GM18868 (cell line): Measurements from ENCODE around the gene CASR.

Source experiments
- ATAC-seq: cut with Tn5 transposase; IDR thresholded peaks from one replicate; pipeline ENCODE4 v1.9.1; 2021; ENCODE audit warnings: mild to moderate bottlenecking, moderate library complexity; ENCODE audit not compliant: unreplicated experiment

The CASR gene

DNA sequence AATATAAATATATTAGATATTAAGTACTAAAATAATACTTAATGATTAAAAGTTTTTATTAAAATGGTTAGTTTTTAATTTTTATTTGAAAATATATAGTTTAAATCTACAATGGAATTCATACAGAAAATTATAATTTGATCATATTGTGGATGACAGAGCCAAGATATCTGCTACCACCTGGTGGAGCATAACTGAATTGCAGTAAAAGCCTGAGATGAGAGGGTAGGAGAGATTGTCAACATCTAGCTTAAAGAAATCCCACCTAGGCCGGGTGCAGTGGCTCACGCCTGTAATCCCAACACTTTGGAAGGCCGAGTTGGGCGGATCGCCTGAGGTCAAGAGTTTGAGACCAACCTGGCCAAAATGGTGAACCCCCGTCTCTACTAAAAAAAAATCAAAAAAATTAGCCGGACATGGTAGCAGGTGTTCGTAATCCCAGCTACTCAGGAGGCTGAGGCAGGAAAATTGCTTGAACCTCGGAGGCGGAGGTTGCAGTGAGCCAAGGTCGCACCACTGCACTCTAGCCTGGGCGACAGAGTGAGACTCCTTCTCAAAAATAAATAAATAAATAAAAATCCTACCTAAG is 116.5 kb downstream of the CASR start:
- no peak for ATAC-seq

DNA sequence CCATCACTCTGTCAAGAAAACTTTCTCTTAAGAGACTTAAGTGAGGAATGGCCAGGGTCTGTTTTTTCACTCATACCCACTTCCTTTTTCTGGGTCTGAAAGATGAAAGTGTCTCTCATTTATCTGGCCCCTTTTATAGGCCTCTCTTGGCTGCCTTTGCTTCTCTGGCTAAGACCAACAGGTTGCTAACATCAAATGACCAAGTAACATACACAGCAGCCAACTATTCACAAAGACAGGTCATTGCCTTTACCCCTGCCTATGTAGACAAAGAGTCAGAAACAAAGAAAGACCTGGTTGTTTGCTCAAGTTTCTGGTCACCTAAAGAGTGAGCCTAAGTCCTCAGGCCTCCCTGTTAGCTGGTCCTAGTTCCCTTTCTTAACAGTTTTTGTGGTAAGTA is 117.6 kb downstream of the CASR start:
- peak; percentile 62 for ATAC-seq

DNA sequence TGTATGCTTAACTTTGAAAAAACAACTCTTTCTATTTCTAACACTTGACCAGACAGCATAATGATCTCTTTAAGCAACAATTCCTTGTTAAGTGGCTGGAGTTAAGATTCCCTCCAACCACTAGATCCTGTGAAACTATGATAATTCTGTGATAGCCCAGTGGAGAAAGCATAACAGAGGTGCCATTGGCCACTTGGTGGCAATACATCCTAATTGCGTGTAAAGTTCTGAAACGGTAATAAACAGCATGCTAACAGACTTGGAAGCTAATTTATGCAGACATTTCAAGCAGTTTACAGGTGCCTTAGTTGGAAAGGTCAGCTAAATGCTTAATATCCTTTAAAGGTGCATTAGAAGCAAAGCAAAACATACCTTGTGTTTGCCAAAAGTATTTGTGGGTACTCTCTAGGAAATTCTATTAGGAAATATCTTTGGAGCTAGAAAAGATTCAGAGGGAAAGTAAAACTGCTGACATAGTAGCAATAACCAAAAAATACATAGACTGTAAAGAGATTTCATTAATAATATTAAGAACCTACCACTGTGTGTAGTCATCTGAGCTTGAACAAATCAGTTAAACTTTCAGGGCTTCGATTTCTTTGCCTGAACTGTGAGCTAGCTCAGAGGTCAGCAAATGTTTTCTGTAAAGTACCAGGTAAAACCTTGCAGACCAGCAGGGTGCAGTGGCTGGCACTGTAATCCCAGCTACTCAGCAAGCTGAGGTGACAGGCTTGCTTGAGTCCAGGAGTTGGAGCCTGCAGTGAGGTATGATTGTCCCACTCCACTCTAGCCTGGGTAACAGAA is 122.6 kb downstream of the CASR start:
- ATAC-seq = peak; percentile 69

DNA sequence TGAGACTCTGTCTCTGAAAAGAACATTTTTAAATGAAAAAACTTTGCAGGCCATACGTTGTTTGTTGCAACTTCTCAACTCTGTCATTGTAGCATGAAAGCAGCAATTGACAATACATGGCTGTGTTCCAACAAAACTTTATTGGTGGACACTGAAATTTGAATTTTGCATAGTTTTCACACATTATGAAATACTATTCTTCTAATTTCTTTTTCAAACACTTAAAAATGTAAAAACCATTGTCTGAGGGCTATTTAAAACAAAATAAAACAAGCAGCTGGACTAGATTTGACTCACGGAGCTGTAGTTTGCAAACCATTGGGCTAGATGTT is 123.1 kb downstream of the CASR start:
- ATAC-seq = no peak

DNA sequence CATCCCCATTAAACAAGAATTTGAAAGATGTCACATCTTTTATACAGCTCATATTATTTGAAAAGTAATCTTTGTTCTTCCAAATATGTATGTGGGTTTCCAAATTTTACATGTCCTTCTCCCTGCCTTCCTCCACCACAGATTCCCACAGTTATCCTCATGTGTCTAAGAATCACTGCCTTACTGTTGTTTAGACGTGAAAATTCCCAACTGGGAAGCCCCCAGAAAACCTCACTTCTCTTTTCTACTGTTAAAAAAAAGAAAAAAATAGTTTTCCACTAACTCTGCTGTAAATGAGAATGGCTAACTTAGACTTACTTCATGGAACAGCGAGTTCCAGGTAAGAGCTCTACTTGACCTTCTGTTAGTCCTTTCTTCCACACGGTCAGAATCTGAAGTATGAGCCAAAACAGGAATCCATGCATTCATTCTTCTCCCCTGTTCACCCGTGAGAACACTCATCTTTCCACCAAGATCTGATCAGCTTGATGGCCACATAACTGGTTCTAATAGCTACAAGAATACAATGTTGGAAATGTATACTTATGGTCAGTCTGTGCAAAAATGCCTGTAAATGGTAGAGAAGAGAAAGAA is 123.7 kb downstream of the CASR start:
- no peak for ATAC-seq

DNA sequence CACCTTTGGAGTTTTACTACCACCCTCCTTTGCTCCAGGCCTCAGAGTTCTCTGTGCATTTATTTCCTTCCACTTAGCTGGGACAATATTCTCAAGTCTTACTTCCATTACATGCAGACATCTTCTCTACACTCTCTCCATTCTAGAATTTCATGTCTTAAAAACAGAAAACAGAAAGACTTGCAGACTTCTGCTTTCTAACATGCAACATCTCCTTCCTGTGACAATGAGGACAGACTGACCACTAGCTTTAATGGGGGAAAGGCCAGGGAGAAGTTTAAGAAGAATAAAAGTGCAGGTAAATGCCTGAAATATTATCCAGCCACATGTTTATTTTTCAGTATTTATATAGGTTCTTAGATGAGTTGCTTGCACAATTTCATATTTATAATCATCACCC is 124.5 kb downstream of the CASR start:
- ATAC-seq = no peak

DNA sequence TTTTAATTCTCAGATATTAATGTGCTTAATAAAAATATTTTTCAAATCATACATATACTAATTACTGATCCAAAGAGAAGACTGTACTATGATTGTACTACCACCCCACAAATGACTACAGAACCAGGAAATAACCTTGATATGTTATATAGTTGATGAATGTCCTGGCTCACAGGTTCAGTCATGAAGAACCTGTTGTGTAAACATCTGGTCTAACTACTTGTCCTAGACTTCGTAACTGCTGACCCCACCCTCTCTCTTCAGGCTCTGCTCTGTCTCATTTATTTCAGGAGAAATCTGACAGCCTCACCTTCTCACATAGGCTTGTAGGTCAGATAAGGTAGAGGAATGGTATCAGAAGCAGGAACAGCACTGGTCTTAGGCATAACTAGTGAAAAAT is 126.9 kb downstream of the CASR start:
- ATAC-seq = no peak

DNA sequence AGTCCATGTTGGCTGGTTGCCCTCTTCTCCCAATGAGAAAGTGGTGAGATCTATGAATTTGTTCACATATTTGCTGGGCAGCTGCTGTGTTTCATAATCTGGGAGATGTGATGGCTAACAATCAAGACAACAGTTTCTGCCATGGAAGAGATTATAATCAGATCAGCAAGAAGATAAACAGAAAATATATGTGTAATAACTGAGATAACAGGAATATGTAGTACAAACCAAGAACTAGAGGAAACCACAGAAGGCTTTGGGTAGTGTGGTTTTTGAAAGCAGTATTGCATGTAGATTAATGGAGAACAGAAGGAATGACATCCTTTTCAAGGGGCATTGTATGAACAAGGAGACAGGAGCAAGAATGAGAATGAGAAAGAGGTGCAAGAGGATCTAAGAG is 129.4 kb downstream of the CASR start:
- no peak for ATAC-seq

DNA sequence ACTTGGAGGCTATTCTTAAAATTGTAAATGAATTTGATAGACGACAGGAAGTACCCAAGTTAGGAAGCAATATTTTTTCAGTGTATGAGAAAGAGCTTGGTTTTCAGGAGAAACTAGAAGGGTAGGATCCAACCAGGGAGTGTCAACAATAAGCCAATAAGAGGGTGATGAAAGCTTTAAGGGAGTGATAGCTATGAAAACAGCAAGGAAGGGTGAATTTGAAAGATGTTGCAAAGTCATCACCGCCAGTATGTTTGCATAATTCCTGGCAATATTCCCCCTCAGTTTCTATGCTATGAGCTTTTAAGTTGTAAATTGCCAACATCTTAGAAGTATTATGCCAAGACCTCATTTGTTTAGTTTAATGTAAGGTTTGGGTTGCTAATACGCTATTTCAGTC is 129.8 kb downstream of the CASR start:
- no peak for ATAC-seq

DNA sequence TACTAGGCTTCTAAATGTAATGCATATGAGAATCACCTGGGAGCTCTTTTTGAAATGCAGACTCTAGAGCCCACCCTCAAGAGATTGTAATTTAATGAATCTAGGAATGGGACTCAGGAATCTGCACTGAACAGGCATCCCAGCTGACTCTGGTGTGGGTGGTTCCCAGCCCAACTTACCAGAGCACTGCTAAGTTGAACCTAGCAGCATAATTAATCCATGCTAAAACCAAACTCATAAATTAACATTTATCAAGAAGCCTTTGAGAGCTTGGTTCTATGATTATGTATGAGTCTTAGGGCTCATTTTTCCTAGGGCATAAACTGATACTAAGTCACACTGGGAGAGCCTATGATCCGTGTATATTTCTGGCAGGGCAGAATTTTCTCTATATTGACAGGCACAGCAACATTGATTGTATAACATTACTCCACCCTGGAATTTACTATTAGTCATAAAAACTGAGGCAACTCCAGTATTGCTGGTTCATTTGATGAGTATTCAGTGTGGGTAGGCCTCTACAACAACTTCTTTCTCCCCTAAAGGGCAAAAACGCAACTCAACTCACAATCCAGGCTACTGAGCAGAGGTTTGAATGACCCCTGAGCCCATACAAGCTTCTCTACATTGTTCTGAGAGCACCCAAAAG is 130.9 kb downstream of the CASR start:
- ATAC-seq = no peak

DNA sequence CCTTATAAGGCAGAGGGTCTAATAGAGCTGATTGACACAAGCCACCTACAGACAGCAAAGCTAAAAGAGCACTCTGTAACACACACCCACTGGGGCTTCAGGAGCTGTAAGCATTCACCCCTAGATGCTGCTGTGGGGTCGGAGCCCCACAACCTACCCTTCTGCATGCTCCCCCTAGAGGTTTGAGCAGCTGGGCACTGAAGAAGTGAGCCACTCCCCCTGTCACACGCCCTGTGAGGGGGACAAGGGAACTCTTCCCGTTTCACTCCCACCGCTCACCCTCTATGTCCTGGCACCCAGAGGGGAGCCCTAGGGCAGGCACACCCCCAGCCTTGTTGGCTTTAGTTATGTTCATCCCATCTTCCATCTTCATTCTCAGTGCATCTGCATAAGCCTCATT is 132.2 kb downstream of the CASR start:
- no peak for ATAC-seq

DNA sequence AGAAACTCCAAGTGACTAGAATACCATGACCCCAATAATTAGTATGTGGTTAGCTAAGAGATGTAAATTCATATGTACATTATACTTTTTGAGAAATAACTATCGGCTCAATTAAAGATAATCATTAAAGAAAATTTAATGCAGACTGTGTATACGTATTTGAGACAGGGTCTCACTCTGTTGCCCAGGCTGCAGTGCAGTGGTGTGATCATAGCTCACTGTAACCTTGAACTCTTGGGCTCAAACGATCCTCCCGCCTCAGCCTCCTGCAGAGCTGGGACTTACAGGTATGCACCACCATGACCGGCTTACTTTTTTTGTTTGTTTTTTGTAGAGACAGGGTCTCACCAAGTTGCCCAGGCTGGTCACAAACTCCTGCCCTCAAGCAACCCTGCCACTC is 132.9 kb downstream of the CASR start:
- ATAC-seq = no peak

DNA sequence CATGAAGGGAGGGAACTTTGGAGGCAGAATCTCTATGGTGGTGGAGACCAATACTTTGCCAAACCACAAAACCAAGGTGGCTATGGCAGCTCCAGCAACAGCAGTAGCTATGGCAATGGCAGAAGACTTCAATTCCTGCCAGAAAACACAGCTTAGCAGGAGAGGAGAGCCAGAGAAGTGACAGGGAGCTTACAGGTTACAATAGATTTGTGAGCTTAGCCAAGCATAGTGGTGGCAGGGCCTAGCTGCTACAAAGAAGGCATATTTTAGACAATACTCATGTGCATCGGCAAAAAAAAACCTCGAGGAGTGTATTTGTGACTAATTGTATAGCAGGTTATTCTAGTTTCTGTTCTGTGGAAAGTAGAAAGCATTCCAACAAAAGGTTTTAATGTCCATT is 135.2 kb downstream of the CASR start:
- ATAC-seq = no peak

DNA sequence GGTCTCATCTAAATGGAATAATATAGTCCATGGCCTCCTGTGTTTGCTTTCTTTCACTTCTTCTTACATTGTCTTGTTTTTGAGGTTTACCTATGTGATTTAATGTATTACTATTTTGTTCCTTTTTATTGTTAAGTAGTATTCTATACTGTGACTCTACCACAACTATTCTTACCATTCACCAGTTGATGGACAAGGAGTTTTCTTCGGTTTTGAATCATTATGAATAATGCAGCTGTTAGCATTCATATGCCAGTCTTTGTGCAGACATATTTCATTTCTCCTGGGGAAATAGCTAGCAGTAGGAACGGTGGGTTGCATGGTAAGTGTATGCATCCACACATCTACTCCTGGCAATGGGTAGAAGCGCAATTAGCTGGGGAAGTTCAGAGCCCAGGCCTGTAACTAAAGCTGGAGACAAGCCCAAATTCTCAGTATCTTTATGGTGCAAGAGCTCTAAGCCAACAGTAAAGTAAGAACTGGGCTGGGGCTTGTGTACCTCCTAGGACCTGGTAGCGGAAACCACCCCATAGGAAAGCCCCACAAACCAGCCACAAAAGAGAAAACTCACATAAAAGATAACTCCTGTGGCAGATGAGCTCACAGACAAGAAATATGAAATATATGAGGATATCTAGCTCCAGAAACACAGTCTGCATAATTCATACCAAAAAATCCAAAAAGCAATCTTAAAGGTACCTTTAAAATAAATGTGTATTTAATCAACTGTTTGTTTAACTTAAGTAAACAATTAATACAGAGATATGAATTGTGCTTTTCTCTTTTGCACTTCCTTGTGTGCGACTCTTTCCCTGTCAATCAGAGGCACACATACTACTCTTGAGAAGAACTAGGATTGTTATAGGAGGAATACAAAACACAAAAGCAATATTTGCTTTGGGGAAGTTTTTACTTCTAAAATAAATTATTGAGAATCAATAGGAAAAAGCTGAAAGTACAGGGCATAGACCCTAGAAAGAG is 138.9 kb downstream of the CASR start:
- peak; percentile 92 for ATAC-seq

DNA sequence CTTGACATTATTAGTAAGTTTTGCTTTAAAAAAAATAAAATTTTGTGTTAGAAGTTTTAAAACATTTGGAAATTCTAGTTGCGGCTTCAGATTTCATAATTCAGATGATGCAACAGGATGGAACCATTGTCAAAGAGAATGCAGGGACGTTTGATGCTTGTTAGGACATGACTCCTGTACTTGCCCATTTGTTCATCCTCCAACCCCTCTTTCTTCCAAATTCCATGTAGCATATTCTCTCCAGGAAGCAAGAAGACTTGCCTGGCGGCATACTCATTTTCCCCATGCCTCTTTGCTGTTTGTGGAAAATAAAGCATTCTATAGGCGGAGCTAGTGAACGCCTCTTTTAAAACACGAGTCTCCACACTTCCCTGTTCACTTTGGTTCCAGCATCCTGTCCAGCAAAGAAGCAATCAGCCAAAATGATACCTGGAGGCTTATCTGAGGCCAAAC is 141.4 kb downstream of the CASR start, which contains the start of gene CSTA:
Gene CSTA, plus strand, starts transcription at position 378 of the 453 bp plus-strand sequence. Its CDS starts 45 bp downstream, at position 423.
- no peak for ATAC-seq

DNA sequence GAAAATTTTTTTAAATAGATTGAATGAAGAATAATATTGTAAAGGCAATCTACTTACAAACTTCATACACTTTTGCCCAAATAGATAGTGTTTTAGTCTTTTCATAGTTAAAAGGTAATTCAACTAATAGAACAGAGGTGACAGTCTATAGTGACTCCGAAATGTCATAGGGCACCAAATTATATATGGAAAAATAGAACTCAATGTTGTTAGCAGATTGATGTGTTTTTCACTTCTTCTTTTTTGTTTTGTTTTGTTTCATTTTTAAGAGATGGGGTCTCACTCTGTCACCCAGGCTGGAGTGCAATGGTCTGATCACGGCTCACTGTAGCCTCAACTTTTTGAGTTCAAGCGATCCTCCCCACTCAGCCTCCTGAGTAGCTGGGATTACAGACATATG is 142.3 kb downstream of the CASR start:
- no peak for ATAC-seq

DNA sequence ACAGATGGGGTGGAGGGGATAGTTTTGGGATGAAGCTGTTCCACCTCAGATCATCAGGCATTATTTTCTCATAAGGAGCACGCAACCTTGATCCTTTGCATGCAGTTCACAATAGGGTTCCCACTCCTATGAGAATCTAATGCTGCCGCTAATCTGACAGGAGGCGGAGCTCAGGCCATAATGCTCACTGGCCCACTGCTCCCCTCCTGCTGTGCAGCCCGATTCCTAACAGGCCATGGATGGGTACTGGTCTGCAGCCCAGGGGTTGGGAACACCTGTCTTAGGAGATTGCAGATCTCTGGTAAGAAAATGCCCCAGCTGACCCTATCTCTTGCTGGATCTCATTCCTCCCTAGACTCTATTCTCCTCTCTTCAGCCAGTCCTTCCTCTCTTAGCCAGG is 148.4 kb downstream of the CASR start:
- ATAC-seq = no peak

DNA sequence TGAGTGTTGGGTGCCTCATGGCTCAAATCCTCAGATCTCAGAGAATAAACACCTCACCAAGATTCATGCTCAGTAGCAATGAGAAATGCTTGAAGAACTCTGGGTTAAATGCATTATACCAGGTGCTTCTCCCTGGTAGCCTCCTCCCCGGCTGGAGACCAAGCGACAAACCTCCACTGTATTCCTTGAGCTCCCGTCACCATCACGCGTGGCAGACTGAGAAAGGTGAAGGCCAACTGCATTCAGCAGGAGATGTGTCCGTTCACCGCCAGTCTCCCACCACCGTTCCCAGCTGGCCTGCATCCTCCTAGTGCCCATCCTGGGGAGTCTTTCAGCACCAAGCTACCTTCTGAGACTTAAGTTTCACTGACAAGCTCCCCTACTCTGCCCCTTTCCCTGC is 149.1 kb downstream of the CASR start:
- no peak for ATAC-seq
